Skeletal muscle cell (primary cell): ENCODE measurements around the gene NPR2.
A peak's percentile ranks its signal among the peaks of the same experiment; 100 is the strongest.

ENCODE experiments used
- DNase-seq: peaks from one replicate; pipeline ENCODE4 v3.0.0-alpha.2; 2010; ENCODE audit warnings: low read depth
- H3K4me3 ChIP-seq: 2 replicates; pipeline ENCODE4 v1.5.1; 2011; ENCODE audit warnings: low read depth, mild to moderate bottlenecking, control low read depth, low read length, moderate library complexity

The NPR2 gene

DNA sequence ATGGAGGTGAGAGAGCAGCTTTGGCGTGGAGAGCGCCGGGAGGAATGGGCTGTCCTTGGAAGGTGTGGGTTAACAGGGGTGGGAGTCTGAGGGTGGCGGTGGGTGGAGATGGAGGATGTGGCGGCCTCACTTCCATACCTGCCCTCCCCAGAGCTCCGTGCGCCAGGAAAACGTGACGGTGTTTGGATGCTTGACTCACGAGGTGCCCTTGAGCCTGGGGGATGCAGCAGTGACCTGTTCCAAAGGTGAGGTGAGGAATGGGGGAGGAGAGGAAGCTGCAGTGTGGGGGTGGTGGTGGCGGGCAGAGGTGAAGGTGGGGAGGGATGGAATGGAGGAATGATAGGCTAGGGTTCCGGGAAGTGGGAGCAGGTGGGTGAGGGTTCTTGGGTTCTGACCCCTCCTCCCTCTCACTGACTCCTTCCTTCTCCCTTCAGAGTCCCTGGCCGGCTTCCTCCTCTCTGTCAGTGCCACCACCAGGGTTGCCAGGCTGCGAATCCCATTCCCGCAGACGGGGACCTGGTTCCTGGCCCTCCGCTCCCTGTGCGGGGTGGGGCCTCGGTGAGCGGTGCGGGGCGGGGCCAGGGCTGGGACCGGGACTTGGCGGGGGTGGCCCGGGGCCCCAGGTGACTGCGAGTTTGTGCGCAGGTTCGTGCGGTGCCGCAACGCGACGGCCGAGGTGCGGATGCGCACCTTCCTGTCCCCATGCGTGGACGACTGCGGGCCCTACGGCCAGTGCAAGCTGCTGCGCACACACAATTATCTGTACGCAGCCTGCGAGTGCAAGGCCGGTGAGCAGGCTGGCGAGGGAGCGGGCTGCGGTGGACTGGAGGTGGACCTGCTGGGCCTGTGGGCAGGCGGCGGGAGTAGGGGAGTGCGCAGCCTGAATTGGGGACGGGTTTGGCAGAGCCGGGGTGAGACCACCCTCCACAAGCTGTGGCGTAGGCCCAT lies 54.7 kb downstream of the NPR2 start:
- DNase-seq = no peak
- no peak overlapping the region for H3K4me3 ChIP-seq

- no peak overlapping the region for H3K4me3 ChIP-seq
- peak; percentile 85 for DNase-seq
These were observed 56.6 kb downstream of the NPR2 start for GRCh38 chr9:35847792-35848572.

DNA sequence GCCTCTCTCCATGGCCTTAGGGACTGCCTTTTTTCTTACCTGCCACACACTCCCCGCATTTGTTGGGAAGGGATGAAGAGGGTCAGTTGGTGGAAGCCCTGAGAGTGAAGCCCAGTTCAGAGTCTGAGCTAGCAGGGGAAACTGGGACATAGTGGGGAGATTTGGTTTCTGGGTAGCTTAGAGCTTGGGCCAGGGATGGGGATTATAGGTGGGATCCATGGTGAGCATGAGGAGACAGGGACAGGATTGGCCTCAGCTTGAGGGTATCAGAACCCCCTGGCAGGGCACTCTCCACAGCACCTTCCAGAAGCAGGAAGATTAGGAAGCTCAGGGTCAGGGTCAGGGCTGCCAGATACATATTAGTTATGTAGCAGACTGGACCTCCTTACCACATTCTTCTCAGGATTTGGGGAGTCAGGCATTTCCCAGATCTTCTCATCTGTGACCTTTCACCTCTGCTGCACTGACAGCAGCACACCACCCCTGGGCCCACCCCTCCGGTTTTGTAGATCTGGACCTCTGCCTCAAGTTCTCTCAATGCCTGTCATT lies 61.0 kb downstream of the NPR2 start:
- no peak overlapping the region for H3K4me3 ChIP-seq
- no peak for DNase-seq

DNA sequence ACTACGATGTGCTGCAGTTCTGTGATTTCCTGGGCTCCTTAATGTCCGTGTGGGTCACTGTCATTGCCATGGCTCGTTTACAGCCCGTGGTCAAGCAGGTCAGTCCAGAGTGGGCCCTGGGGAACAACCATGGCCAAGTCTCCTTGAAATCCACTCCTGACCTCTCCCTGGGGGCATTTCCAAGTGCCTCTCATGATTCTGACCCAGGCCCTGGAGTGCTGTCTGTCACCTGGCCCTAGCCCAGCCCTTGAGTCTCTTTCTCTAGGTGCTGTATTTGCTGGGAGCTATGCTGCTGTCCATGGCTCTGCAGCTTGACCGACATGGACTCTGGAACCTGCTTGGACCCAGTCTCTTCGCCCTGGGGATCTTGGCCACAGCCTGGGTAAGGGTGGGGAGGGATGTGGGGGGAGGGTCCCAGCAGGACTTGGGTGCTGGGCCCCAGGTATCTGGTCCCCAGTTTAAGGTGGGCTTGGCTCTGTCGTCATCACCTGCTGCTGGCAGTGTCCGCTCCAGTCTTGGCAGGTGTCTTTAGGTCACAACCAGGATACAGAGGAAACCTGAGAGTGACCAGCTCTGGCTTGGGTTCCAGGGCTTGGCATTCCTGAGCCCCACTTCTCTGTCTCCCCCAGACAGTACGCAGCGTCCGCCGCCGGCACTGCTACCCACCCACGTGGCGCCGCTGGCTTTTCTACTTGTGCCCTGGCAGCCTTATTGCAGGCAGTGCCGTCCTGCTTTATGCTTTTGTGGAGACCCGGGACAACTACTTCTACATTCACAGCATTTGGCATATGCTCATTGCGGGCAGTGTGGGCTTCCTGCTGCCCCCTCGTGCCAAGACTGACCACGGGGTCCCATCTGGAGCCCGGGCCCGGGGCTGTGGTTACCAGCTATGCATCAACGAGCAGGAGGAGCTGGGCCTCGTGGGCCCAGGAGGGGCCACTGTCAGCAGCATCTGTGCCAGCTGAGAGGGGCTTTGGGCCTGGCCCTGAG lies 61.8 kb downstream of the NPR2 start:
- DNase-seq = no peak
- H3K4me3 ChIP-seq = no peak overlapping the region

DNA sequence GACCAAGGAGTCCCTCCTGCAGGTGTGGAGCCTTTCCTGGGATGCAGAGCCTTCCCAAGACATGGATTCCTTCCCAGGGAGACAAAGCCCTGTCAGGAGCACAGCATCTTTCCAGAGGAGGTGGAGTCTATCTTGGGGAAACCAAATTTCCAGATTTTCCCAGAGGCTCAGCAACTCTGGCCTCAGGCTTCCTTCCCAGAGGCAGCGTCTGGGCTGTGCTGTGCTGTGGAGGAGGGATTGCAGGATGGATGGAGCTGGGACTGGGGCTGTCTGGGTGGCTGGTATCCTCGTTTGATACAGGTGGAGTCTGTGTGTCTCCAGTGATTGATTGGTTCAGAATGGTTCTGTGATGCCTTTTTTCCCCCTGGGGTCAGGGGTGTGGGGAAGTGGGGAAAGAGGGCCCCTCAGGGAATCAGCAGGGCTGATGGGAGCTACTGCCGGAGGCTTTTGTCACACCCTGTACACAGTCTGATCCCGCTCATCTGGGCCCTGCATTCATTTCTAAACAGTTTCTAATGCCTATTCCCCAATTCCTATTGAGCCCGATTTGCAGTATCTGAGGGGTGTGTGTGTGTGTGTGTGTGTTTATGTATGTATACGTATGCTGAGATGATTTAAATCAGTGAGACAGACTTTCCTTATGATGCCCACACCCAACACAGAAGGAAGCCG lies 62.8 kb downstream of the NPR2 start:
- no peak for DNase-seq
- H3K4me3 ChIP-seq = no peak overlapping the region

DNA sequence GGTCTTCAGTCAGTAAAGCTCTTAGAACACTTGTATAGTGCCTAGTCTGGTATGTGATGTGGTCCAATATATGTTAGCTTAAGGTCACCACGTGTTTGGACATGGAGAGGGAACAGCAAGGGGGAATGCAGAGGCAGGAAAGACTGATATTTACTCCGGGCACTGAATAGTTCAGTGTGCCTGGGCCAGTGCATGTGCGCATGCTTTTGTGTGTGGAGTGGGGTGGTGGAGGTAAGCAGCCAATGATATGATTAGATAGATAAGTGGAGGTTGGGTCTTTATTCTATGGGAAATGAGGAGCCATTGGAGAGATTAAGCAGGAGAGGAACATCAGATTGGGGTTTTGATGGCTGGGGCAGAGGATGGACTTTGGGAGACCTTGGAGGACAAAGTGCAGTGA lies 64.8 kb downstream of the NPR2 start:
- H3K4me3 ChIP-seq = no peak overlapping the region
- no peak for DNase-seq

DNA sequence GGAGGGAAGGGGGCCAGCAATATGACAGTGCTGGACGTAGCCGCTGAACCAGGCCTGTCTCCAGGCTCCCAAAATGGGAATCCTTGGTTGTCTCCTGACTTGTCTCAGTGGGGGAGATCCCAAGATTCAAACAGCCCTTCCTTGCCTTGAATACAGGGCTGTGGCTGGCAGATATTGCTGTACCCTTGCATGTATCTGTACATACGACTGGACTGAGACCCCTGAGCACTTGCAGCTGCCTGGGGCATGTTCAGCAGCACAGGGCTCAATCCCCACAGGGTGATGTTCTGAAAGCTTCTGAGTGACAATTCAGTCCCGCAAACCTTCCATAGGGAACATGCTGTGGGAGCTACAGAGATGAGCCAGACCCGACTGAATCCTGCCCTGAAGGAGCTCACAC lies 65.5 kb downstream of the NPR2 start:
- no peak overlapping the region for H3K4me3 ChIP-seq
- no peak for DNase-seq

- no peak overlapping the region for H3K4me3 ChIP-seq
- DNase-seq = no peak
These were observed 67.1 kb downstream of the NPR2 start for GRCh38 chr9:35858458-35858857.
